ENCODE data around the gene HMOX2.

DNA sequence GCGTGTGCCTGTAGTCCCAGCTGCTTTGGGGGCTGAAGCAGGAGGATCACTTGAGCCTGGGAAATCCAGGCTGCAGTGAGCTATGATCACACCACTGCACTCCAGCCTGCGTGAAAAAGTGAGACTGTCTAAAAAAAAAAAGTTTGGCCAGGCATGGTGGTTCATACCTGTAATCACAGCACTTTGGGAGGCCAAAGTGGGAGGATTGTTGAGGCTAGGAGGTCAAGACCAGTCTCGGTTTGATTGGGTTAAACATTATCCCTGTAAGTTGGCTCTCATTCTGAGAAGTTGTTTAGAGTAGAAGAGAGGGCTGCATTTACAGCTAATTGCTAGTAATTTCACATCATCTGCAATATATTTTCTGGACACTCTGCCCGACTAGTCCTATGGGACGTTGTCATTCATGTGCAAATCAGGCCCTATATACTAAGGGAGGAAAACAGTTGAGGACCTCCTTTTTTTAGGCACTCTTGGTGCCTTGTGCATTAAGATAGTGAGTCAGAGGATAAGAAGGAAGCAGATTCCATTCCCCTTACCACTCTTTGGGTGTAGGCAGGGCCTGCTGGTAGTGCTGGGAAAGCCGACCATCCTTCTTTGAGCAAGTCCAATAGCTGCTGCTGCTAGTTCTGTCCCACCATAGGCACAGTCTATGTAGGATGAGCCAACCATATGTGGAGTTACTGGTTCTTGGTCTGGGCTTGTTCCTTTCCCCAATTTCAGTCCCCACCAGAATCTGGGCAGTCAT is 18.7 kb downstream of the HMOX2 start:
- no peak for TF ChIP-seq POLR2AphosphoS5 (IDR thresholded peaks at IDR 0.05)
- TF ChIP-seq, protein P1, sequence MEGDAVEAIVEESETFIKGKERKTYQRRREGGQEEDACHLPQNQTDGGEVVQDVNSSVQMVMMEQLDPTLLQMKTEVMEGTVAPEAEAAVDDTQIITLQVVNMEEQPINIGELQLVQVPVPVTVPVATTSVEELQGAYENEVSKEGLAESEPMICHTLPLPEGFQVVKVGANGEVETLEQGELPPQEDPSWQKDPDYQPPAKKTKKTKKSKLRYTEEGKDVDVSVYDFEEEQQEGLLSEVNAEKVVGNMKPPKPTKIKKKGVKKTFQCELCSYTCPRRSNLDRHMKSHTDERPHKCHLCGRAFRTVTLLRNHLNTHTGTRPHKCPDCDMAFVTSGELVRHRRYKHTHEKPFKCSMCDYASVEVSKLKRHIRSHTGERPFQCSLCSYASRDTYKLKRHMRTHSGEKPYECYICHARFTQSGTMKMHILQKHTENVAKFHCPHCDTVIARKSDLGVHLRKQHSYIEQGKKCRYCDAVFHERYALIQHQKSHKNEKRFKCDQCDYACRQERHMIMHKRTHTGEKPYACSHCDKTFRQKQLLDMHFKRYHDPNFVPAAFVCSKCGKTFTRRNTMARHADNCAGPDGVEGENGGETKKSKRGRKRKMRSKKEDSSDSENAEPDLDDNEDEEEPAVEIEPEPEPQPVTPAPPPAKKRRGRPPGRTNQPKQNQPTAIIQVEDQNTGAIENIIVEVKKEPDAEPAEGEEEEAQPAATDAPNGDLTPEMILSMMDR (IDR thresholded peaks at IDR 0.05), result no peak

Data from esophagus muscularis mucosa (tissue), 3 donors.